NB4 (cell line): Measurements from ENCODE around the gene PTMA.
"Not testable (repeated sequence)": the region's sequence is repeated elsewhere in the genome, so short reads cannot be mapped to it uniquely, and the experiment has no call there.

ENCODE experiments used
- DNase-seq: peaks from one replicate; pipeline ENCODE4 v3.0.0; 2010; ENCODE audit warnings: low read depth
- H3K4me3 ChIP-seq: one replicate; pipeline ENCODE4 v1.5.1; 2011; ENCODE audit warnings: mild to moderate bottlenecking, low read depth, low read length, moderate library complexity
- MYC ChIP-seq: IDR thresholded peaks from 2 replicates; pipeline ENCODE4 v1.6.1; 2011; ENCODE audit warnings: low read depth, low read length
- POLR2A ChIP-seq: IDR thresholded peaks from 2 replicates; pipeline ENCODE4 v1.6.1; 2011; ENCODE audit warnings: mild to moderate bottlenecking; ENCODE audit not compliant: insufficient read length; ENCODE audit errors: extremely low read depth
- TF ChIP-seq, protein P1 (sequence below): IDR thresholded peaks from 2 replicates; pipeline ENCODE4 v1.6.1; 2011; ENCODE audit warnings: low read depth, low read length
- TF ChIP-seq, protein P2 (sequence below): IDR thresholded peaks from one replicate; pipeline ENCODE4 v1.5.1; 2012; ENCODE audit warnings: low read depth, low read length

The PTMA gene

DNA sequence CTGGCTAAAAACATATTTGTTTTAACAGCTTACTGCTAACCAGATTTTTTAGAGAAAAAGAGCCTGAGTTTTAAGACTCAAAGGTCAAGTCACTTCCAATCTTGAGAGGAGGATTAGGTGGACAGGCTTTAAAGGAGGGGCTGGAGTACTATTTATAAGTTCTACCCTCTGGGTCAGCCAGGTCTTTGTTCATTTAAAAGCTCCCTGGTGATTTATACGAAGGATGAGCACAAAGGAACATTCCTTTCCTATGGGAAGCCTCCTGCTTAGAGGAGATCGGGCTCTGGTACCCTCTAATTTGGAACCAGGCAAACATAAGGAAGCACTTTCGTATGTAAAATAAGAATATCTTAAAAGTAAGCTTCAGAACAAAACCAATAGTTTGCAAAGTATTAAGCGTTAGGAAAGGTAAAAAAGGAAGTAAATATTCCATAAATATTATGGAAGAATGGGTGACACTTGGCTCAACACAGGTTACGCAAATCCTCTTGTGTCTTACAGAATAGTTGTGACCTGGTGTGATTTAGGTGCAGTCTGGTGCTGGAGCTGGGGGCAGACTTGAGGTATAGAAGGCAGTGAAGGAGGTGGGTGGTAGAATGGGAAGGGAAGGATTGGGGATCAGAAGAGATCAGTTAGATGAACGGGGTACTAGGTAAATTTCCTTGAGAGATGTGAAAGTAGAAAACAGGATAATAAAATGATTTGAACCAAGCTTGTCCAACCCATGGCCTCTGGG lies 37.1 kb downstream of the PTMA start:
- TF ChIP-seq, protein P1, sequence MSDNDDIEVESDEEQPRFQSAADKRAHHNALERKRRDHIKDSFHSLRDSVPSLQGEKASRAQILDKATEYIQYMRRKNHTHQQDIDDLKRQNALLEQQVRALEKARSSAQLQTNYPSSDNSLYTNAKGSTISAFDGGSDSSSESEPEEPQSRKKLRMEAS: no peak
- no peak for TF ChIP-seq MYC
- no peak for TF ChIP-seq POLR2A
- TF ChIP-seq, protein P2, sequence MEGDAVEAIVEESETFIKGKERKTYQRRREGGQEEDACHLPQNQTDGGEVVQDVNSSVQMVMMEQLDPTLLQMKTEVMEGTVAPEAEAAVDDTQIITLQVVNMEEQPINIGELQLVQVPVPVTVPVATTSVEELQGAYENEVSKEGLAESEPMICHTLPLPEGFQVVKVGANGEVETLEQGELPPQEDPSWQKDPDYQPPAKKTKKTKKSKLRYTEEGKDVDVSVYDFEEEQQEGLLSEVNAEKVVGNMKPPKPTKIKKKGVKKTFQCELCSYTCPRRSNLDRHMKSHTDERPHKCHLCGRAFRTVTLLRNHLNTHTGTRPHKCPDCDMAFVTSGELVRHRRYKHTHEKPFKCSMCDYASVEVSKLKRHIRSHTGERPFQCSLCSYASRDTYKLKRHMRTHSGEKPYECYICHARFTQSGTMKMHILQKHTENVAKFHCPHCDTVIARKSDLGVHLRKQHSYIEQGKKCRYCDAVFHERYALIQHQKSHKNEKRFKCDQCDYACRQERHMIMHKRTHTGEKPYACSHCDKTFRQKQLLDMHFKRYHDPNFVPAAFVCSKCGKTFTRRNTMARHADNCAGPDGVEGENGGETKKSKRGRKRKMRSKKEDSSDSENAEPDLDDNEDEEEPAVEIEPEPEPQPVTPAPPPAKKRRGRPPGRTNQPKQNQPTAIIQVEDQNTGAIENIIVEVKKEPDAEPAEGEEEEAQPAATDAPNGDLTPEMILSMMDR: no peak
- H3K4me3 ChIP-seq: no peak overlapping the region
- DNase-seq: no peak

DNA sequence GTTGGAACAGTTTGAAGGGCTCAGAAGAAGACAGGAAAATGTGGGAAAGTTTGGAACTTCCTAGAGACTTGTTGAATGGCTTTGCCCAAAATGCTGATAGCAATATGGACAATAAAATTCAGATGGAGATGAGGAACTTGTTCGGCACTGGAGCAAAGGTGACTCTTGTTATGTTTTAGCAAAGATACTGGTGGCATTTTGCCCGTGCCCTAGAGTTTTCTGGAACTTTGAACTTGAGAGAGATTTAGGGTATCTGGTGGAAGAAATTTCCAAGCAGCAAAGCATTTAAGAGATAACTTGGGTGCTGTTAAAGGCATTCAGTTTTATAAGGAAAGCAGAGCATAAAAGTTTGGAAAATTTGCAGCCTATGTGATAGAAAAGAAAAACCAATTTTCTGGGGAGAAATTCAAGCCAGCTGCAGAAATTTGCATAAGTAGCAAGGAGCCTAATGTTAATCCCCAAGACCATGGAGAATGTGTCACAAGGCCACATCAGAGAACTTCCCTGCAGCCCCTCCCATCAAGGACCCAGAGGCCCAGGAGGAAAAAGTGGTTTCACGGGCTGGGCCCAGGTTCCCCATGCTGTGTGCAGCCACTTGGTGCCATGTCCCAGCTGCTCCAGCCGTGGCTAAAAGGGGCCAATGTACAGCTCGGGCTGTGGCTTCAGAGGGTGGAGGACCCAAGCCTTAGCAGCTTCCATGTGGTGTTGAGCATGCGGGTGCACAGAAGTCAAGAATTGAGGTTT lies 40.0 kb downstream of the PTMA start:
- not testable (repeated sequence) for DNase-seq, H3K4me3 ChIP-seq

DNA sequence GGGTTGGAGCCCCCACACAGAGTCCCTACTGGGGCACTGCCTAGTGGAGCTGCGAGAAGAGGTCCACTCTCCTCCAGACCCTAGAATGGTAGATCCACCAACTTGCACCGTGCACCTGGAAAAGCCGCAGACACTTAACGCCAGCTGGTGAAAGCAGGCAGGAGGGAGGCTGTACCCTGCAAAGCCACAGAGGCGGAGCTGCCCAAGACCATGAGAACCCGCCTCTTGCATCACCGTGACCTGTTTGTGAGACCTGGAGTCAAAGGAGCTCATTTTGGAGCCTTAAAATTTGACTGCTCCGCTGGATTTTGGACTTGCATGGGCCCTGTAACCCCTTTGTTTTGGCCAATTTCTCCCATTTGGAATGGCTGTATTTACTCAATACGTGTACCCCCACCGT lies 40.7 kb downstream of the PTMA start:
- peak; percentile 18 for DNase-seq
- H3K4me3 ChIP-seq: not testable (repeated sequence)

DNA sequence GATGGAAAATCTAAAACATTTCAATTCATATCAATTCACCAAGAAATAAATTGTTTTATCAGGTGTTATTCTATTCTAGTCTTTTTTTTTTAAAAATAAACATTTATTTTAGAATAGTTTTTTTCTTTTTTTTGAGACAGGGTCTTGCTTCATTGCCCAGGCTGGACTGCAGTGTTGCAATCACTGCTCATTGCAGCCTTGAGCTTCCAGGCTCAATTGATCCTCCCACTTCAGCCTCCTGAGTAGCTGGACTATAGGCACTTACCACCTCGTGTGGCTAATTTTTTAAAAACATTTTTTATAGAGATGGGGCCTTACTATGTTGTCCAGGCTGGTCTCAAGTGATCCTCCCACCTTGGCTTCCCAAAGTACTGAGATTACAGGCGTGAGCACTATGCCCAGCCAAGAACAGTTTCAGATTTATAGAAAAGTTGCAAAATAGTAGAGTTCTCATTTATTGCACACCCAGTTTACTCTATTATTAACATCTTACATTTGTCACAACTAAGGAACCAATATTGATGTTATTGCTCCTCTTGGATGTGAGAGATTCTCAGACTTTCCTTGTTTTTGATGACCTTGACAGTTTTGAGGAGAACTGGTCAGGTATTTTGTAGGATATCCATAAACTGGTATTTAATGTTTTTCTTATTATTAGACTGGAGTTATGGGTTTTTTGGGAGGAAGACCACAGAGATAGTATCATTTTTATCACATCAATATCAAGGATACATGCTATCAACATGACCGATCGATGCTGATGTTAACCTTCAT lies 42.9 kb downstream of the PTMA start:
- no peak for DNase-seq
- H3K4me3 ChIP-seq: no peak overlapping the region
- TF ChIP-seq POLR2A: no peak
- TF ChIP-seq, protein P2: no peak
- no peak for TF ChIP-seq MYC
- TF ChIP-seq, protein P1: no peak

DNA sequence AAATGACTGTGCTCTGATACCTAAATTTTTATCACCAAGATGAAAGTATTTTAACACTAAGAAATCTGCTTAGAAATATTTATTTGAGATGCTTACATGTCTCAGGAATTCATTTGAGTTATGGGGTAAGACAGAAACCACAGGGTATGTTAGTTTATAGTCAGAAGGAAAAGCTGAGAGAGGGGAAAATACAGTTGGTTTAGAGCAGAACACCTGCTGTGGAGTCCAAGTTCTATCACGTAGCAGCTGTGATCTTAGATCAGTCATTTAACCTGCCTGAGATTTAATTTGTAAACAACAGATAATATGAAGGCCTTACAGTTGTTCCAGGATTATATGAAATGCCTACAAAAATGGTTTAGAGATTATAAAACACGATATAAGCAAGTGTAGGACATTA lies 43.7 kb downstream of the PTMA start:
- no peak for TF ChIP-seq MYC
- TF ChIP-seq, protein P1: no peak
- TF ChIP-seq POLR2A: no peak
- TF ChIP-seq, protein P2: no peak
- H3K4me3 ChIP-seq: no peak overlapping the region
- DNase-seq: no peak

DNA sequence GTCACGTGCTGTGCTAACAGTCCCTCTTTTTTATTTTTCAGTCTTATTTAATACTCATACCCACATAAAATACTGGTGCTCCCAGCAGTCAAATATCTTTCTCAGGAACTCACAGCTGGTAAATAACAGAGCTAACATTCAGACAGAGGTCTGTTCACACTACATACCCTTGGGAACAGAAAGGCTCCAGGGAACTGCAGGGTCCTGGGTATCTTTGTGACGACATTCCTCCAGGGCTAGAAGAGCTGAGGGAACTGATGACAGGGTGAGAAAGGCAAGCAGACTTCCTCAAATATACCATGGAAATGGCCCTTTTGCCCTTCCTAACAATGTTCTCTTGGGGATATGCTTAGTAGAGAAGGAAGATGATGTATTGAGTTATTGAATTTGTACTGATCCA lies 53.4 kb downstream of the PTMA start:
- TF ChIP-seq POLR2A: no peak
- TF ChIP-seq, protein P2: no peak
- TF ChIP-seq, protein P1: no peak
- no peak for TF ChIP-seq MYC
- DNase-seq: peak; percentile 25
- no peak overlapping the region for H3K4me3 ChIP-seq
